Activated naive CD4-positive, alpha-beta T cell treated with anti-CD3 and anti-CD28 coated beads for 36 hours (primary cell): Measurements from ENCODE around the gene TSC22D1. TPM values are rescaled to one million over a fixed set of nuclear protein-coding genes. Genes with fewer than 3 reads are reported as not detected.

ENCODE experiments used
- CTCF ChIA-PET: fragments of 350-600 bp; sonication (Branson Sonifier 250); formaldehyde crosslinking; loops from one replicate; lab custom pipeline; 2021; ENCODE audit warnings: antibody characterized with exemption; lab: Charles Lee
- DNase-seq: peaks from one replicate; pipeline ENCODE4 v3.0.0-alpha.2; 2020
- H3K27ac Mint-ChIP-seq: one replicate; pipeline ENCODE4 v1.8.0; 2021; ENCODE audit warnings: mild to moderate bottlenecking, mixed read lengths
- H3K27me3 Mint-ChIP-seq: one replicate; pipeline ENCODE4 v1.8.0; 2021; ENCODE audit warnings: low read depth, mixed read lengths
- H3K36me3 Mint-ChIP-seq: one replicate; pipeline ENCODE4 v1.8.0; 2021; ENCODE audit warnings: low read depth, mixed read lengths
- H3K4me1 Mint-ChIP-seq: one replicate; pipeline ENCODE4 v1.8.0; 2021; ENCODE audit warnings: low read depth, mixed read lengths
- H3K4me3 Mint-ChIP-seq: one replicate; pipeline ENCODE4 v1.8.0; 2021; ENCODE audit warnings: mild to moderate bottlenecking, moderate library complexity, mixed read lengths
- H3K9me3 Mint-ChIP-seq: one replicate; pipeline ENCODE4 v1.8.0; 2021; ENCODE audit warnings: mixed read lengths
- intact Hi-C: fragments of 100-400 bp; cut with micrococcal nuclease; formaldehyde crosslinking; loops from one replicate; pipeline ENCODE4 v1.15.1; 2023
- total RNA-seq, 2 experiments: library from RNA; stranded (reverse); gene quantifications; one replicate each; pipeline ENCODE4 v1.2.3, GENCODE V29; 2021

TSC22D1 gene
- total RNA-seq, 2 experiments from 2014 or later, result 8.8 to 9.7 TPM

GRCh38 chr13:44420376-44421220, 155.5 kb downstream of the TSC22D1 start:
- CTCF ChIA-PET, result interaction anchor here (0.8 kb wide), 1 partner anchor 278 kb away, joined by 3 read pairs; no protein-coding TSS in a partner anchor
- Mint-ChIP-seq H3K27ac (no peak overlapping the region), H3K4me1 (no peaks in the 10 kb centered on the region), H3K4me3 (no peak overlapping the region), H3K36me3 (no peaks in the 10 kb centered on the region), H3K27me3 (peaks cover 14% of the 10 kb centered on the region), H3K9me3 (no peaks in the 10 kb centered on the region)
- intact Hi-C loops, result no loop called here
- no peak for DNase-seq

- H3K9me3 Mint-ChIP-seq, result no peaks in the 10 kb centered on the region
- no peak overlapping the region for H3K27ac Mint-ChIP-seq
- no peak for DNase-seq
- no peak overlapping the region for H3K4me3 Mint-ChIP-seq
- intact Hi-C loops, result no loop called here
- peaks cover 4% of the 10 kb centered on the region for H3K27me3 Mint-ChIP-seq
- no peaks in the 10 kb centered on the region for H3K4me1 Mint-ChIP-seq
- CTCF ChIA-PET, result no interaction called here
- H3K36me3 Mint-ChIP-seq, result no peaks in the 10 kb centered on the region
Measured at GRCh38 chr13:44417876-44418275, 158.3 kb downstream of the TSC22D1 start.

GRCh38 chr13:44417446-44417845, 158.7 kb downstream of the TSC22D1 start:
- CTCF ChIA-PET, result no interaction called here
- DNase-seq, result no peak
- Mint-ChIP-seq H3K4me1 (no peaks in the 10 kb centered on the region), H3K27me3 (peaks cover 2% of the 10 kb centered on the region), H3K9me3 (no peaks in the 10 kb centered on the region), H3K4me3 (no peak overlapping the region), H3K27ac (no peak overlapping the region), H3K36me3 (no peaks in the 10 kb centered on the region)
- intact Hi-C loops, result no loop called here

DNA sequence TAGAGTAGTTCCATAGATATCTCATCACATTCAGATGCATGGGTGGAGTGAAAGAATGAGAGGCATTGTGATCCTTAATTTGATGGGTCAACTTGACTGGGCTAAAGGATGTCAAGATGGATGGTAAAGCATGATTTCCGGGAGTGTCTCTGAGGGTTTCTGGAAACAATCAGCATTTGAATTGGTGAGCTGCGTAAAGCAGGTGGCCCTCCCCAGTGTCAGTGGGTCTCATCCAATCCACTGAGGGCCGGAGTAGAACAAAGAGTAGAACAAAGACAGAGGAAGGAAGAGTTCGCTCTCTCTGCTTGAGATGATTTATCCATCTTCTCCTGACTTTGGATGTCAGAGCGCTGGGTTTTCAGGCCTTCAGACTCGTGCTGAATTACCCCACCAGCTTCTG, 159.4 kb downstream of the TSC22D1 start:
- Mint-ChIP-seq H3K36me3 (no peaks in the 10 kb centered on the region), H3K4me3 (no peak overlapping the region), H3K27me3 (no peaks in the 10 kb centered on the region), H3K27ac (no peak overlapping the region), H3K9me3 (no peaks in the 10 kb centered on the region), H3K4me1 (no peaks in the 10 kb centered on the region)
- intact Hi-C loops, result no loop called here
- DNase-seq, result no peak
- CTCF ChIA-PET, result no interaction called here

DNA sequence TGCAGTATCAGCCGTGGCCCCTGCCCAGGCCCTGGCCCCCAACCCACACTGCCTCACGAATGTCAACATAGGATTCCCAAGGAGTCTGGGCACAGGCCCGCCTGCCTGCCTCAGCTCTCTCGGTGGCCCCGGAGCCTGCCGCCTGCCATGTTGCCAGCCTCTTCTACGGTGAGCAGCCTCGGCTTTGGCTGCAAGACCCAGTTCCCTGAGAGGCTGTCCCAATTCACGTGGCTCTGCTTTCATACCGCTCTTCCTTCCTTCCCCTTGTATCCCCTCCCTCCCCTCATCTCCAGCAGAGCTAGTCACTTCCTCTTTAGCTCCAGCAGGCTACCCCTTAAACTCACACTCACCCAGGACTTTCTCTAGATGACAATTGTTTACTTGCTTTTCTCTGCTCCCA, 159.8 kb downstream of the TSC22D1 start:
- H3K27me3 Mint-ChIP-seq, result no peaks in the 10 kb centered on the region
- CTCF ChIA-PET, result no interaction called here
- intact Hi-C loops, result no loop called here
- no peak for DNase-seq
- no peaks in the 10 kb centered on the region for H3K4me1 Mint-ChIP-seq
- no peaks in the 10 kb centered on the region for H3K9me3 Mint-ChIP-seq
- H3K36me3 Mint-ChIP-seq, result no peaks in the 10 kb centered on the region
- no peak overlapping the region for H3K4me3 Mint-ChIP-seq
- no peak overlapping the region for H3K27ac Mint-ChIP-seq

GRCh38 chr13:44415815-44416214, 160.3 kb downstream of the TSC22D1 start:
- Mint-ChIP-seq H3K27ac (no peak overlapping the region), H3K27me3 (no peaks in the 10 kb centered on the region), H3K36me3 (no peaks in the 10 kb centered on the region), H3K9me3 (no peaks in the 10 kb centered on the region), H3K4me1 (no peaks in the 10 kb centered on the region), H3K4me3 (no peak overlapping the region)
- DNase-seq, result no peak
- CTCF ChIA-PET, result no interaction called here
- intact Hi-C loops, result no loop called here

- H3K4me1 Mint-ChIP-seq, result no peaks in the 10 kb centered on the region
- CTCF ChIA-PET, result no interaction called here
- H3K27me3 Mint-ChIP-seq, result no peaks in the 10 kb centered on the region
- no peak overlapping the region for H3K27ac Mint-ChIP-seq
- no peaks in the 10 kb centered on the region for H3K36me3 Mint-ChIP-seq
- H3K4me3 Mint-ChIP-seq, result no peak overlapping the region
- no peaks in the 10 kb centered on the region for H3K9me3 Mint-ChIP-seq
- DNase-seq, result no peak
- intact Hi-C loops, result no loop called here
Measured at GRCh38 chr13:44414716-44415115, 161.4 kb downstream of the TSC22D1 start.

GRCh38 chr13:44413095-44413494, 163.0 kb downstream of the TSC22D1 start:
- no peak for DNase-seq
- intact Hi-C loops, result no loop called here
- CTCF ChIA-PET, result no interaction called here
- Mint-ChIP-seq H3K4me3 (no peak overlapping the region), H3K27me3 (peaks cover 6% of the 10 kb centered on the region), H3K36me3 (no peaks in the 10 kb centered on the region), H3K4me1 (no peaks in the 10 kb centered on the region), H3K9me3 (no peaks in the 10 kb centered on the region), H3K27ac (no peak overlapping the region)

DNA sequence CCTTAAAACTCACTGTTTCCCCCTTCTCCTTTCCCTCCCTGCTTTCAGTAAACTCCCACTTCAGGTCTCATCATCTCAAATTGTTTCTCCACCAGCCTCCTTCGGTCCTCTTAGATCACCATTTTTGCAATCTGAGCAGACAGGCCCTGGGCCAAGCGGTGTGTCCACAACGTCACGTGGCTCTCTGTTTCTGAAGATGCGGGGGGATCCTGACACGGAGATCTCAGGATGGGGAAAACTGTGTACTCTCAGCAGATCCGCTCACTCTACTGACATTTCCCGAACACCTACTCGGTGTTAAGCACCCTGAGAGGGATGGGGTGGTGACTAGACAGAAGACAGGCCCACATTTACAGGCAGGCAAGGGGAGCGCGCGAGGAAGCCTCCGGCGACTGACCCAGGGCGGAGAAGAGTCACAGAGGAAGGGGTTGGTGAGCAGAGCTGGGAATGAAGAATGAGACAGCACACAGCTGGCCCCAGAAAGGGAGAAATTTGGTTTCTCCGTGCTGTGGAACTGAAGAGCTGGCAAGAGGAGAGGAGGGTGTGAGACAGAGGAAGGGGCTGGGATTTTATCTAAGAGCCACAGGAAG, 163.7 kb downstream of the TSC22D1 start:
- no peaks in the 10 kb centered on the region for H3K36me3 Mint-ChIP-seq
- no peak overlapping the region for H3K4me3 Mint-ChIP-seq
- no peak overlapping the region for H3K27ac Mint-ChIP-seq
- no peaks in the 10 kb centered on the region for H3K9me3 Mint-ChIP-seq
- intact Hi-C loops, result no loop called here
- peaks cover 7% of the 10 kb centered on the region for H3K27me3 Mint-ChIP-seq
- CTCF ChIA-PET, result no interaction called here
- no peak for DNase-seq
- no peaks in the 10 kb centered on the region for H3K4me1 Mint-ChIP-seq

- CTCF ChIA-PET, result no interaction called here
- no peak for DNase-seq
- H3K27ac Mint-ChIP-seq, result no peak overlapping the region
- no peaks in the 10 kb centered on the region for H3K4me1 Mint-ChIP-seq
- intact Hi-C loops, result no loop called here
- no peaks in the 10 kb centered on the region for H3K36me3 Mint-ChIP-seq
- H3K4me3 Mint-ChIP-seq, result no peak overlapping the region
- H3K9me3 Mint-ChIP-seq, result no peaks in the 10 kb centered on the region
- peaks cover 7% of the 10 kb centered on the region for H3K27me3 Mint-ChIP-seq
Measured at GRCh38 chr13:44411841-44412240, 164.3 kb downstream of the TSC22D1 start.

DNA sequence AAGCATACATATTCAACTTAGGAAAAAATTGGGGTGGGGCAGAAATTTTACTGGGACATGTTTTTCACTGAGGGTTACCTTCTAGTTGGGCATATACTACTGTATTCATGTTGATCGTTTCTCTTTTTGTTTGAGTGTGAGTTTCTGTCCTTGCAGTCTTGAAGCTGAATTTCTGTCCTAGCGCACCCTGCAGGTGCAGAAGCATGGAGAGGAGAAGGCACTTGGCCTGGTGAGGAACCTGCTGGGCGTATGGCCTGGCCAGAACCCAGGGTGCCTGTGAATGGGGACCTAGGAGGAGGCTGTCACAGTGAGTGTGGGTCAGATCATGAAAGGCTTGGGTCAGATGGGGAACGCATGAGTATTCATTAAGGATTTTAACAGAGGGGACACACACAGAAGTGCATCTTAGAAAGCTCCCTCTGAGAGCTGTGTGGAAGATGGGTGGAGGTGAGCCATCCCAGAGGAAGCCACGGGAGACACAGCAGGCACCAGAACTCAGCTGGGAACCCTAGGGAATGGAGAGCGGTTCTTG, 165.7 kb downstream of the TSC22D1 start:
- Mint-ChIP-seq H3K4me1 (no peaks in the 10 kb centered on the region), H3K27me3 (peaks cover 9% of the 10 kb centered on the region), H3K4me3 (no peak overlapping the region), H3K36me3 (no peaks in the 10 kb centered on the region), H3K9me3 (no peaks in the 10 kb centered on the region), H3K27ac (no peak overlapping the region)
- CTCF ChIA-PET, result no interaction called here
- DNase-seq, result peak; percentile 18
- intact Hi-C loops, result no loop called here

- H3K9me3 Mint-ChIP-seq, result no peaks in the 10 kb centered on the region
- H3K4me3 Mint-ChIP-seq, result no peak overlapping the region
- no peak for DNase-seq
- no peak overlapping the region for H3K27ac Mint-ChIP-seq
- CTCF ChIA-PET, result no interaction called here
- intact Hi-C loops, result no loop called here
- H3K4me1 Mint-ChIP-seq, result no peaks in the 10 kb centered on the region
- peaks cover 9% of the 10 kb centered on the region for H3K27me3 Mint-ChIP-seq
- no peaks in the 10 kb centered on the region for H3K36me3 Mint-ChIP-seq
Measured at GRCh38 chr13:44409595-44409994, 166.5 kb downstream of the TSC22D1 start.

DNA sequence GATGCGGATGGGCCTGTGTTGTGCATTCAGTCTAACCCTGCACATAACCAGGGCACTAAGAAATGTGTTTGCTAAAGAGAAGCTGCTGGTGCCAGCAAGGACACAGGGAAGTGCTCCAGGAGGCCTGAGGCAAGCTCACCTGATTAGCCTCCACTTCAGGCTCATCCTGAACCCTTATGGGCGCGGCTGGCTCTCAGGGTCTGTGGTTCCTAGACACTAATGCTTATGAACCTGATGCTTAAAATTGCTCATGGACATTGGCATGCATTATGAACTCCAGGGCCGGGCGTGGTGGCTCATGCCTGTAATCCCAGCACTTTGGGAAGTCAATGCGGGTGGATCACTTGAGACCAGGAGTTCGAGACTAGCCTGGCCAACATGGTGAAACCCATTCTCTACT, 168.2 kb downstream of the TSC22D1 start:
- no peaks in the 10 kb centered on the region for H3K4me1 Mint-ChIP-seq
- intact Hi-C loops, result no loop called here
- H3K4me3 Mint-ChIP-seq, result no peak overlapping the region
- no peaks in the 10 kb centered on the region for H3K9me3 Mint-ChIP-seq
- no peaks in the 10 kb centered on the region for H3K36me3 Mint-ChIP-seq
- DNase-seq, result no peak
- CTCF ChIA-PET, result no interaction called here
- no peak overlapping the region for H3K27ac Mint-ChIP-seq
- peaks cover 9% of the 10 kb centered on the region for H3K27me3 Mint-ChIP-seq
